Caco-2 (cell line): ENCODE data around the gene KDM8. TPM values are rescaled to one million over a fixed set of nuclear protein-coding genes. Genes with fewer than 3 reads are reported as not detected.

Experiments
- BruUV-seq: library from RNA; stranded (reverse); fragments of 400-500 nt; replicated peaks from 2 replicates; lab custom pipeline; 2021; lab: Mats Ljungman, UMichigan
- CTCF ChIA-PET: fragments of 300-600 bp; sonication (Branson Sonifier 250); formaldehyde crosslinking; loops from one replicate; lab custom pipeline; 2022; ENCODE audit warnings: antibody characterized with exemption; lab: Charles Lee
- POLR2A ChIA-PET: fragments of 300-600 bp; sonication (Branson Sonifier 250); formaldehyde crosslinking; loops from one replicate; lab custom pipeline; 2022; ENCODE audit warnings: antibody characterized with exemption; lab: Charles Lee
- DNase-seq, 2 experiments: peaks; one replicate each; pipeline versions ENCODE4 v3.0.0 to v3.0.0-alpha.2; 2020 to 2022
- H3K27me3 ChIP-seq: replicated peaks from 2 replicates; pipeline ENCODE4 v1.6.0; 2011; ENCODE audit warnings: low read length; ENCODE audit not compliant: control insufficient read depth, insufficient read depth
- H3K36me3 ChIP-seq: 2 replicates; pipeline ENCODE4 v1.5.1; 2011; ENCODE audit warnings: low read length; ENCODE audit not compliant: control insufficient read depth, insufficient read depth
- H3K4me1 ChIP-seq: fragments of 250-450 bp; sonication (Bioruptor Pico); 2 replicates; pipeline ENCODE4 v1.5.1; 2020; ENCODE audit warnings: mild to moderate bottlenecking
- H3K4me3 ChIP-seq: 2 replicates; pipeline ENCODE4 v1.5.1; 2011; ENCODE audit warnings: low read depth, mild to moderate bottlenecking, control low read depth, low read length
- H3K9me3 ChIP-seq: fragments of 250-450 bp; sonication (Bioruptor Pico); 2 replicates; pipeline ENCODE4 v1.5.1; 2020; ENCODE audit warnings: mild to moderate bottlenecking, moderate library complexity
- H3K27ac Mint-ChIP-seq: one replicate; pipeline ENCODE4 v1.8.0; 2022; ENCODE audit warnings: mixed read lengths; ENCODE audit not compliant: unreplicated experiment
- H3K27me3 Mint-ChIP-seq: one replicate; pipeline ENCODE4 v1.8.0; 2022; ENCODE audit warnings: mixed read lengths; ENCODE audit not compliant: insufficient read depth, unreplicated experiment
- H3K36me3 Mint-ChIP-seq: one replicate; pipeline ENCODE4 v1.8.0; 2022; ENCODE audit warnings: mild to moderate bottlenecking, mixed read lengths; ENCODE audit not compliant: insufficient read depth, unreplicated experiment
- H3K4me1 Mint-ChIP-seq: one replicate; pipeline ENCODE4 v1.8.0; 2022; ENCODE audit warnings: low read depth, mixed read lengths; ENCODE audit not compliant: unreplicated experiment
- H3K4me3 Mint-ChIP-seq: one replicate; pipeline ENCODE4 v1.8.0; 2022; ENCODE audit warnings: mild to moderate bottlenecking, moderate library complexity, mixed read lengths; ENCODE audit not compliant: unreplicated experiment
- H3K9me3 Mint-ChIP-seq: one replicate; pipeline ENCODE4 v1.8.0; 2022; ENCODE audit warnings: mixed read lengths; ENCODE audit not compliant: unreplicated experiment
- CTCF ChIP-seq, 2 experiments: fragments of 200-600 bp in 1 of 2; IDR thresholded peaks; 1 replicate in 1 of 2; 2 replicates in 1 of 2; pipeline versions ENCODE4 v1.5.1 to v1.8.0; 2011 to 2022; ENCODE audit warnings: antibody characterized with exemption in 1 of 2, control low read depth in 1 of 2, inconsistent platforms in 1 of 2, low read depth in 1 of 2, low read length in 1 of 2, mild to moderate bottlenecking in 1 of 2, moderate library complexity in 1 of 2; ENCODE audit not compliant: insufficient read depth in 1 of 2, severe bottlenecking in 1 of 2, unreplicated experiment in 1 of 2
- intact Hi-C: fragments of 100-400 bp; cut with micrococcal nuclease; formaldehyde crosslinking; loops from one replicate; pipeline ENCODE4 v1.10.0; 2022; ENCODE audit not compliant: unreplicated experiment
- total RNA-seq: library from RNA; stranded (reverse); gene quantifications from 2 replicates; pipeline ENCODE4 v1.2.3, GENCODE V29; 2022

KDM8 gene
- total RNA-seq, 1 experiment from 2014 or later, result 7.0 TPM

DNA sequence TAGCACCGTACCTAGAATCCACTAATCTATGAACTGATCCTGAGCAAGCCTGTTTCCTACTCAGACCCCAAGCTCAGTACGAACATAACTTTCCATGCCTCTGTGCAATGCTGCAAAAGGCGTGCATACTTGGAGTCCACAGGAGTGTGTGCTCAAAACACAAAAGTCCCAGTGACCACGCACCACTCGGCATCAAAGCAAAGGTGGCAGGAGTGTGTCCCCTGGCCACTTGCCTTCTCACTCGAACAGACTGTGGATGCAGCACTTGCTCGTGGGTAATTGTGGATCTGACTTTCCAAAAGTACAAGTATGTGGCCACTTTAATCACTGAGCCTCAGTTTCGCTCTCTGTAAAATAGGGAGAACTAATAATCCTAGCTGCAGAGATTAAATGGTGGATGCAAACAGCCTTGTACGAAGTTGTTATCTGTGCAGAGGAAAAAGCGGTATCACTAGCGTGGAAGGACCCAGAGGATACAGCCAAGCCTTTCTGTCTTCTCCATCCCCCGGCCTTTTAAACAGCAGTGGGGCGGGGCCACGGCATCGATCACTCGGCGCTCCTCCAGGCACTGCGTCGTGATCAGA, 311 bp upstream of the KDM8 start:
- Mint-ChIP-seq H3K4me1 (no peaks in the 10 kb centered on the region), H3K4me3 (peak overlapping the region; percentile 86)
- intact Hi-C loops, result no loop called here

GRCh38 chr16:27204312-27204915, 1.1 kb downstream of the KDM8 start:
- intact Hi-C loops, result no loop called here
- BruUV-seq, result TSS peak; percentile 59

More for the DNA sequence above, 311 bp upstream of the KDM8 start:
- H3K27ac Mint-ChIP-seq, result peak overlapping the region; percentile 96
- ChIA-PET POLR2A (interaction anchor here (0.7 to 1.0 kb wide), 4 partner anchors 11 to 65 kb away, joined by 3 to 6 read pairs (median 4); partner anchors contain the start of gene NSMCE1), CTCF (interaction anchor here (0.6 to 1.4 kb wide), 8 partner anchors 22 to 259 kb away, joined by 3 to 13 read pairs (median 4); no protein-coding TSS in a partner anchor)
- peaks cover 12% of the 10 kb centered on the region; the same call in 1 of the 2 replicates for H3K4me1 ChIP-seq
- no peaks in the 10 kb centered on the region for H3K9me3 ChIP-seq
- H3K4me3 ChIP-seq, result peak overlapping the region; percentile 81
- no peak for TF ChIP-seq CTCF (IDR thresholded peaks at IDR 0.05; ENCODE audit: insufficient read depth in 1 of 2, low read depth in 1 of 2, low read length in 1 of 2, severe bottlenecking in 1 of 2, unreplicated experiment in 1 of 2)
- H3K36me3 Mint-ChIP-seq, result peaks cover 10% of the 10 kb centered on the region
- no peaks in the 10 kb centered on the region for H3K36me3 ChIP-seq
- no peaks in the 10 kb centered on the region for H3K9me3 Mint-ChIP-seq
- H3K27me3 Mint-ChIP-seq, result no peaks in the 10 kb centered on the region
- H3K27me3 ChIP-seq, result no peaks in the 10 kb centered on the region
- peak; percentile 91 to 93 for DNase-seq
- TSS peak; percentile 85 for BruUV-seq

More at GRCh38 chr16:27204312-27204915, 1.1 kb downstream of the KDM8 start:
- Histone ChIP-seq H3K36me3 (no peaks in the 10 kb centered on the region), H3K4me1 (peaks cover 12% of the 10 kb centered on the region; the same call in 1 of the 2 replicates), H3K4me3 (peak overlapping the region; percentile 81), H3K27me3 (no peaks in the 10 kb centered on the region), H3K9me3 (no peaks in the 10 kb centered on the region)
- no peak for DNase-seq
- POLR2A ChIA-PET, result interaction anchor here (1.0 kb wide), 2 partner anchors 10 to 22 kb away, joined by 3 to 6 read pairs; no protein-coding TSS in a partner anchor
- Mint-ChIP-seq H3K27me3 (no peaks in the 10 kb centered on the region), H3K4me1 (no peaks in the 10 kb centered on the region), H3K36me3 (peaks cover 10% of the 10 kb centered on the region), H3K9me3 (no peaks in the 10 kb centered on the region), H3K4me3 (peak overlapping the region; percentile 86), H3K27ac (peak overlapping the region; percentile 96)
- no peak for TF ChIP-seq CTCF (IDR thresholded peaks at IDR 0.05; ENCODE audit: insufficient read depth in 1 of 2, low read depth in 1 of 2, low read length in 1 of 2, severe bottlenecking in 1 of 2, unreplicated experiment in 1 of 2)
- CTCF ChIA-PET, result interaction anchor here (0.6 to 1.4 kb wide), 5 partner anchors 25 to 162 kb away, joined by 3 to 13 read pairs (median 7); no protein-coding TSS in a partner anchor
